ENCODE results near the gene TEKTIP1.
A peak's percentile ranks its signal among the peaks of the same experiment; 100 is the strongest.
"Not testable (repeated sequence)": the region's sequence is repeated elsewhere in the genome, so short reads cannot be mapped to it uniquely, and the experiment has no call there.

The TEKTIP1 gene

GRCh38 chr19:3506384-3507340 is 32.3 kb upstream of the TEKTIP1 start:
- ChIA-PET CTCF (no interaction called here), POLR2A (no interaction called here)
- DNase-seq (ENCODE audit: extremely low spot score) = no peak
- no peak for TF ChIP-seq CTBP1 (IDR thresholded peaks at IDR 0.05; ENCODE audit: borderline replicate concordance)
- no peak for TF ChIP-seq ZNF384 (IDR thresholded peaks at IDR 0.05)
- no peak for TF ChIP-seq FOXA1 (IDR thresholded peaks at IDR 0.05)
- no peak for TF ChIP-seq SP1 (IDR thresholded peaks at IDR 0.05)
- no peak for TF ChIP-seq SUZ12 (IDR thresholded peaks at IDR 0.05)
- no peak for TF ChIP-seq NFRKB (IDR thresholded peaks at IDR 0.05)
- TF ChIP-seq HDGF (IDR thresholded peaks at IDR 0.05; ENCODE audit: borderline replicate concordance) = no peak

- DNase-seq (ENCODE audit: extremely low spot score) = no peak
- ChIA-PET CTCF (no interaction called here), POLR2A (no interaction called here)
- no peak for TF ChIP-seq LEF1 (IDR thresholded peaks at IDR 0.05; ENCODE audit: borderline replicate concordance)
- TF ChIP-seq L3MBTL2 (conservative IDR thresholded peaks at IDR 0.05) = no peak
- no peak for TF ChIP-seq FOXM1 (IDR thresholded peaks at IDR 0.05; ENCODE audit: borderline replicate concordance)
- no peak for TF ChIP-seq ARNT (IDR thresholded peaks at IDR 0.05)
- no peak for TF ChIP-seq HDGF (IDR thresholded peaks at IDR 0.05; ENCODE audit: borderline replicate concordance)
- no peak for TF ChIP-seq TARDBP (IDR thresholded peaks at IDR 0.05)
- no peak for TF ChIP-seq FOXA1 (IDR thresholded peaks at IDR 0.05)
- TF ChIP-seq ELF4 (IDR thresholded peaks at IDR 0.05) = no peak
- no peak for TF ChIP-seq FOXK2 (IDR thresholded peaks at IDR 0.05)
- no peak for TF ChIP-seq BHLHE40 (IDR thresholded peaks at IDR 0.05; ENCODE audit: borderline replicate concordance)
- no peak for TF ChIP-seq SP1 (IDR thresholded peaks at IDR 0.05)
Measured at GRCh38 chr19:3507371-3508120, 31.4 kb upstream of the TEKTIP1 start.

GRCh38 chr19:3508121-3508661 is 30.8 kb upstream of the TEKTIP1 start:
- POLR2A ChIA-PET; DNase-seq (ENCODE audit: extremely low spot score); CTCF ChIA-PET: not testable (repeated sequence)
- TF ChIP-seq ZNF384 (IDR thresholded peaks at IDR 0.05) = 0 out of 2 replicates have a peak, but pooled peaks have one; percentile 25

GRCh38 chr19:3508771-3509535 is 30.0 kb upstream of the TEKTIP1 start:
- CTCF ChIA-PET = no interaction called here
- DNase-seq (ENCODE audit: extremely low spot score) = no peak
- POLR2A ChIA-PET = no interaction called here
- TF ChIP-seq FOXA1 (IDR thresholded peaks at IDR 0.05) = no peak
- no peak for TF ChIP-seq SP1 (IDR thresholded peaks at IDR 0.05)
- no peak for TF ChIP-seq BHLHE40 (IDR thresholded peaks at IDR 0.05; ENCODE audit: borderline replicate concordance)
- no peak for TF ChIP-seq FOXK2 (IDR thresholded peaks at IDR 0.05)
- no peak for TF ChIP-seq TARDBP (IDR thresholded peaks at IDR 0.05)

- POLR2A ChIA-PET = no interaction called here
- no peak for TF ChIP-seq CTBP1 (IDR thresholded peaks at IDR 0.05; ENCODE audit: borderline replicate concordance)
- no peak for TF ChIP-seq FOXK2 (IDR thresholded peaks at IDR 0.05)
- no peak for TF ChIP-seq SP1 (IDR thresholded peaks at IDR 0.05)
- no peak for TF ChIP-seq TARDBP (IDR thresholded peaks at IDR 0.05)
- DNase-seq (ENCODE audit: extremely low spot score) = no peak
- CTCF ChIA-PET = no interaction called here
Measured at GRCh38 chr19:3509566-3509989, 29.4 kb upstream of the TEKTIP1 start.

- no peak for TF ChIP-seq FOXK2 (IDR thresholded peaks at IDR 0.05)
- TF ChIP-seq NFRKB (IDR thresholded peaks at IDR 0.05) = no peak
- no peak for TF ChIP-seq BHLHE40 (IDR thresholded peaks at IDR 0.05; ENCODE audit: borderline replicate concordance)
- TF ChIP-seq HDGF (IDR thresholded peaks at IDR 0.05; ENCODE audit: borderline replicate concordance) = no peak
- no peak for TF ChIP-seq FOXM1 (IDR thresholded peaks at IDR 0.05; ENCODE audit: borderline replicate concordance)
- TF ChIP-seq ARNT (IDR thresholded peaks at IDR 0.05) = no peak
- TF ChIP-seq FOXA1 (IDR thresholded peaks at IDR 0.05) = no peak
- POLR2A ChIA-PET = no interaction called here
- CTCF ChIA-PET = no interaction called here
- no peak for DNase-seq (ENCODE audit: extremely low spot score)
Measured at GRCh38 chr19:3510727-3511126, 28.2 kb upstream of the TEKTIP1 start.

GRCh38 chr19:3511506-3512251 is 27.3 kb upstream of the TEKTIP1 start:
- no peak for DNase-seq (ENCODE audit: extremely low spot score)
- CTCF ChIA-PET = no interaction called here
- POLR2A ChIA-PET = no interaction called here
- no peak for TF ChIP-seq ELF4 (IDR thresholded peaks at IDR 0.05)
- no peak for TF ChIP-seq FOXK2 (IDR thresholded peaks at IDR 0.05)
- no peak for TF ChIP-seq FOXM1 (IDR thresholded peaks at IDR 0.05; ENCODE audit: borderline replicate concordance)
- no peak for TF ChIP-seq HDGF (IDR thresholded peaks at IDR 0.05; ENCODE audit: borderline replicate concordance)
- no peak for TF ChIP-seq PKNOX1 (IDR thresholded peaks at IDR 0.05)
- no peak for TF ChIP-seq TARDBP (IDR thresholded peaks at IDR 0.05)

Measured in HEK293T (cell line).